HEK293 (cell line): ENCODE measurements around the gene COX19.

Experiments
- HOXA7 ChIP-seq: sonication (generic); formaldehyde crosslinking; IDR thresholded peaks from 2 replicates; pipeline ENCODE4 v1.8.1; 2022; ENCODE audit warnings: missing genetic modification reagents, borderline replicate concordance
- KLF17 ChIP-seq: fragments of 450-650 bp; formaldehyde crosslinking; IDR thresholded peaks from 2 replicates; pipeline ENCODE4 v1.5.1; 2016; ENCODE audit warnings: missing biosample characterization, missing genetic modification characterization
- REST ChIP-seq: fragments of 450-650 bp; formaldehyde crosslinking; IDR thresholded peaks from 2 replicates; pipeline ENCODE4 v1.5.1; 2016; ENCODE audit warnings: missing biosample characterization, missing genetic modification characterization
- ZNF18 ChIP-seq: fragments of 450-650 bp; formaldehyde crosslinking; IDR thresholded peaks from 2 replicates; pipeline ENCODE4 v1.5.1; 2016; ENCODE audit warnings: missing biosample characterization, missing genetic modification characterization
- ZNF510 ChIP-seq: fragments of 450-650 bp; formaldehyde crosslinking; IDR thresholded peaks from 2 replicates; pipeline ENCODE4 v1.5.1; 2018; ENCODE audit warnings: mild to moderate bottlenecking, missing genetic modification characterization, missing biosample characterization; ENCODE audit not compliant: insufficient replicate concordance
- ZNF837 ChIP-seq: fragments of 450-650 bp; formaldehyde crosslinking; IDR thresholded peaks from 2 replicates; pipeline ENCODE4 v1.5.1; 2016; ENCODE audit warnings: missing biosample characterization, missing genetic modification characterization
- TF ChIP-seq, protein P1 (sequence below): fragments of 450-650 bp; formaldehyde crosslinking; IDR thresholded peaks from 2 replicates; pipeline ENCODE4 v1.5.1; 2016; ENCODE audit warnings: missing biosample characterization, missing genetic modification characterization
- TF ChIP-seq, protein P2 (sequence below): fragments of 450-650 bp; formaldehyde crosslinking; IDR thresholded peaks from 2 replicates; pipeline ENCODE4 v1.5.1; 2016; ENCODE audit warnings: missing biosample characterization, missing genetic modification characterization, borderline replicate concordance

GRCh38 chr7:1017586-1018333, 42.4 kb upstream of the COX19 start:
- no peak for TF ChIP-seq HOXA7 (CRISPR knock-in tag)
- TF ChIP-seq ZNF837 (tag by site-specific recombination), result no peak
- TF ChIP-seq, protein P1, sequence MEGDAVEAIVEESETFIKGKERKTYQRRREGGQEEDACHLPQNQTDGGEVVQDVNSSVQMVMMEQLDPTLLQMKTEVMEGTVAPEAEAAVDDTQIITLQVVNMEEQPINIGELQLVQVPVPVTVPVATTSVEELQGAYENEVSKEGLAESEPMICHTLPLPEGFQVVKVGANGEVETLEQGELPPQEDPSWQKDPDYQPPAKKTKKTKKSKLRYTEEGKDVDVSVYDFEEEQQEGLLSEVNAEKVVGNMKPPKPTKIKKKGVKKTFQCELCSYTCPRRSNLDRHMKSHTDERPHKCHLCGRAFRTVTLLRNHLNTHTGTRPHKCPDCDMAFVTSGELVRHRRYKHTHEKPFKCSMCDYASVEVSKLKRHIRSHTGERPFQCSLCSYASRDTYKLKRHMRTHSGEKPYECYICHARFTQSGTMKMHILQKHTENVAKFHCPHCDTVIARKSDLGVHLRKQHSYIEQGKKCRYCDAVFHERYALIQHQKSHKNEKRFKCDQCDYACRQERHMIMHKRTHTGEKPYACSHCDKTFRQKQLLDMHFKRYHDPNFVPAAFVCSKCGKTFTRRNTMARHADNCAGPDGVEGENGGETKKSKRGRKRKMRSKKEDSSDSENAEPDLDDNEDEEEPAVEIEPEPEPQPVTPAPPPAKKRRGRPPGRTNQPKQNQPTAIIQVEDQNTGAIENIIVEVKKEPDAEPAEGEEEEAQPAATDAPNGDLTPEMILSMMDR, result no peak
- TF ChIP-seq ZNF18, result no peak
- TF ChIP-seq REST, result no peak
- TF ChIP-seq, protein P2, sequence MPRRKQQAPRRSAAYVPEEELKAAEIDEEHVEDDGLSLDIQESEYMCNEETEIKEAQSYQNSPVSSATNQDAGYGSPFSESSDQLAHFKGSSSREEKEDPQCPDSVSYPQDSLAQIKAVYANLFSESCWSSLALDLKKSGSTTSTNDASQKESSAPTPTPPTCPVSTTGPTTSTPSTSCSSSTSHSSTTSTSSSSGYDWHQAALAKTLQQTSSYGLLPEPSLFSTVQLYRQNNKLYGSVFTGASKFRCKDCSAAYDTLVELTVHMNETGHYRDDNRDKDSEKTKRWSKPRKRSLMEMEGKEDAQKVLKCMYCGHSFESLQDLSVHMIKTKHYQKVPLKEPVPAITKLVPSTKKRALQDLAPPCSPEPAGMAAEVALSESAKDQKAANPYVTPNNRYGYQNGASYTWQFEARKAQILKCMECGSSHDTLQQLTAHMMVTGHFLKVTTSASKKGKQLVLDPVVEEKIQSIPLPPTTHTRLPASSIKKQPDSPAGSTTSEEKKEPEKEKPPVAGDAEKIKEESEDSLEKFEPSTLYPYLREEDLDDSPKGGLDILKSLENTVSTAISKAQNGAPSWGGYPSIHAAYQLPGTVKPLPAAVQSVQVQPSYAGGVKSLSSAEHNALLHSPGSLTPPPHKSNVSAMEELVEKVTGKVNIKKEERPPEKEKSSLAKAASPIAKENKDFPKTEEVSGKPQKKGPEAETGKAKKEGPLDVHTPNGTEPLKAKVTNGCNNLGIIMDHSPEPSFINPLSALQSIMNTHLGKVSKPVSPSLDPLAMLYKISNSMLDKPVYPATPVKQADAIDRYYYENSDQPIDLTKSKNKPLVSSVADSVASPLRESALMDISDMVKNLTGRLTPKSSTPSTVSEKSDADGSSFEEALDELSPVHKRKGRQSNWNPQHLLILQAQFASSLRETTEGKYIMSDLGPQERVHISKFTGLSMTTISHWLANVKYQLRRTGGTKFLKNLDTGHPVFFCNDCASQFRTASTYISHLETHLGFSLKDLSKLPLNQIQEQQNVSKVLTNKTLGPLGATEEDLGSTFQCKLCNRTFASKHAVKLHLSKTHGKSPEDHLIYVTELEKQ (tag by site-specific recombination), result no peak
- no peak for TF ChIP-seq KLF17 (tag by site-specific recombination)
- TF ChIP-seq ZNF510, result no peak
